Naive thymus-derived CD8-positive, alpha-beta T cell (primary cell): ENCODE results near the gene CDH4. TPM values are rescaled to one million over a fixed set of nuclear protein-coding genes. Genes with fewer than 3 reads are reported as not detected.

ENCODE experiments used
- ATAC-seq, 2 donors: fragments of 150-1000 bp; cut with Tn5 transposase in 1 of 2; sonication (Bioruptor Pico), chemical (Tn5 transposase) in 1 of 2; 1 replicate in 1 of 2; 2 replicates in 1 of 2; pipeline ENCODE4 v1.10.0; 2021; ENCODE audit warnings: mild to moderate bottlenecking in 2 of 2, moderate library complexity in 2 of 2
- POLR2A ChIA-PET: fragments of 350-600 bp; sonication (Branson Sonifier 250); formaldehyde crosslinking; loops from one replicate; lab custom pipeline; 2021; ENCODE audit warnings: antibody characterized with exemption; lab: Charles Lee
- DNase-seq, 10 donors: peaks; one replicate each; pipeline versions ENCODE4 v3.0.0 to v3.0.0-alpha.2; 2020 to 2022
- H3K27ac Mint-ChIP-seq, 10 donors: one replicate each; pipeline ENCODE4 v1.8.0; 2020 to 2022; ENCODE audit warnings: mild to moderate bottlenecking in 10 of 10, mixed read lengths in 10 of 10, moderate library complexity in 4 of 10, inconsistent platforms in 1 of 10
- H3K27me3 Mint-ChIP-seq, 5 donors: one replicate each; pipeline ENCODE4 v1.8.0; 2021 to 2022; ENCODE audit warnings: mixed read lengths in 5 of 5
- H3K36me3 Mint-ChIP-seq, 3 donors: one replicate each; pipeline ENCODE4 v1.8.0; 2020 to 2022; ENCODE audit warnings: mixed read lengths in 3 of 3, mild to moderate bottlenecking in 2 of 3, inconsistent platforms in 1 of 3
- H3K4me1 Mint-ChIP-seq, 4 donors: one replicate each; pipeline ENCODE4 v1.8.0; 2021 to 2022; ENCODE audit warnings: mixed read lengths in 4 of 4
- H3K4me3 Mint-ChIP-seq, 10 donors: one replicate each; pipeline ENCODE4 v1.8.0; 2020 to 2022; ENCODE audit warnings: mild to moderate bottlenecking in 10 of 10, mixed read lengths in 10 of 10, moderate library complexity in 6 of 10, inconsistent platforms in 1 of 10
- H3K9me3 Mint-ChIP-seq, 9 donors: one replicate each; pipeline ENCODE4 v1.8.0; 2020 to 2022; ENCODE audit warnings: mixed read lengths in 9 of 9, mild to moderate bottlenecking in 3 of 9, inconsistent platforms in 1 of 9, moderate library complexity in 1 of 9
- polyA plus RNA-seq, 3 donors: library from polyadenylated mRNA; unstranded; fragments of 300-500 nt; fragmentation: Illumina TruSeq; gene quantifications; one replicate each; pipeline ENCODE4 v1.2.3, GENCODE V29; 2021
- total RNA-seq, 8 experiments: library from RNA in 2 of 8; stranded (reverse) in 2 of 8; gene quantifications; one replicate each; pipeline ENCODE4 v1.2.3 and lab custom pipeline; 2021 to 2026

Gene CDH4
- total and polyA plus RNA-seq, 5 experiments from 2014 or later = 0.07 to 0.44 (median 0.15) TPM; not detected in 1

GRCh38 chr20:61808447-61808846, 556.4 kb downstream of the CDH4 start:
- H3K4me3 Mint-ChIP-seq = no peak overlapping the region
- DNase-seq (no peak), ATAC-seq (no peak)
- H3K27me3 Mint-ChIP-seq = peaks cover 0 to 13% (median 7%) of the 10 kb centered on the region in 5 donors
- H3K36me3 Mint-ChIP-seq = no peaks in the 10 kb centered on the region
- H3K27ac Mint-ChIP-seq = no peak overlapping the region
- POLR2A ChIA-PET = no interaction called here
- no peaks in the 10 kb centered on the region for H3K9me3 Mint-ChIP-seq
- peaks cover 0 to 3% (median under 1%) of the 10 kb centered on the region in 4 donors for H3K4me1 Mint-ChIP-seq

GRCh38 chr20:61809006-61809770, 557.1 kb downstream of the CDH4 start:
- Mint-ChIP-seq H3K9me3 (no peaks in the 10 kb centered on the region), H3K36me3 (no peaks in the 10 kb centered on the region), H3K4me1 (no peaks in the 10 kb centered on the region), H3K27ac (no peak overlapping the region), H3K27me3 (peaks cover 0 to 11% (median 7%) of the 10 kb centered on the region in 5 donors), H3K4me3 (no peak overlapping the region)
- POLR2A ChIA-PET = no interaction called here
- ATAC-seq (no peak), DNase-seq (no peak)

DNA sequence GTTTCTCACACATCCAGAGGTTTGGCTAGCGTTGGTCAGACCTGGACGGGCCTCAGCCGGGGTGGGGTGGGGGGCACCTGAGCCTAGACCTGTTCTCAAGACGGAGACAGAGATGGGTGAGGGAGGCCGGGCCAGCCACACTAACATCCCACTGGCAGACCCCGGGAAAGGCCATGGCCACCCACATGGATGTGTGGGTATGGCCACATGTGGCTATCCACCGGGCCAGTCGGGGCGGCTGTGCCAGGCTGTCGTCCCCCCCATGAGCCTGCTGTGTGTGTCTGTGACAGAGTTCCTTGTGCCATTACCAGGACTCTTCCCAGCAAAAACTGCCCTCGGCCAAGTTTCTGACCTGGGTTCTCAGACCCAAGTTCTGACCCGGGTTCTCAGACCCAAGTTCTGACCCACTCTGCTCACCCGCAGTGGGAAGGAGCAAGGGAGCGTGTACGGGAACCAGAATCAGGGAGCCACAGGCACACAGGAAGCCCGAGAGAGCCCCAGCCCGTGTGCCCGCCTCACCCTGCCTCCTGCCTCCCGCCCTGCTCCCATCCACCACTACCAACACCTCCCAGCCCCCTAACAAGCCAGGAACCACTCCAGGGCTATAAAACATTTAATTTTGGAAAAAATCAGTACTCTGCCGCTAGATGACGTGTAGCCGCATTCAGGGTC, 558.1 kb downstream of the CDH4 start:
- H3K4me3 Mint-ChIP-seq = no peak overlapping the region
- H3K9me3 Mint-ChIP-seq = no peaks in the 10 kb centered on the region
- DNase-seq (no peak), ATAC-seq (no peak)
- peaks cover 0 to under 1% (median 0%) of the 10 kb centered on the region in 5 donors for H3K27me3 Mint-ChIP-seq
- POLR2A ChIA-PET = no interaction called here
- H3K27ac Mint-ChIP-seq = peak overlapping the region in 1 of 10 donors; percentile 6
- H3K4me1 Mint-ChIP-seq = no peaks in the 10 kb centered on the region
- no peaks in the 10 kb centered on the region for H3K36me3 Mint-ChIP-seq

- Mint-ChIP-seq H3K4me3 (no peak overlapping the region), H3K36me3 (no peaks in the 10 kb centered on the region), H3K27ac (peak overlapping the region in 1 of 10 donors; percentile 6), H3K27me3 (no peaks in the 10 kb centered on the region), H3K4me1 (no peaks in the 10 kb centered on the region), H3K9me3 (no peaks in the 10 kb centered on the region)
- DNase-seq (no peak), ATAC-seq (no peak)
- POLR2A ChIA-PET = no interaction called here
Measured at GRCh38 chr20:61810738-61811135, 558.7 kb downstream of the CDH4 start.

DNA sequence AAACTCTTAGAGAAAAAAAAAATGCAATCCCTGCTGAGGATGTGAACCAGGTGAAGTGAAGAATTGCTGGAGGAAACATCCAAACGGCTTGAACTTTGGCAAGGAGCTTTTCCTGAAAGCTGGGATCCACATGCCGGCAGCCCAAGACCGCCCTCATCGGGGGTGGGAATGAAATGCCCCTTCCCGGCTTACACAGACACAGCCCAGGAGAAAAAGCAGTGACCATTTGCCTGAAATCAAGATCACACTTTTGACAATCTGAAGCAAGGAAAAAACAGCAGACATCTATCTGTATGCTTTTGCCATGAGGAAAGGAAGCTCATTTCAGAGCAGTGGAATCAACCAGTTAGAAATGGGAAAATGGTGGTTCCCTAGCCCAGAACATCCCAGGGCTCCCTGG, 559.1 kb downstream of the CDH4 start:
- Mint-ChIP-seq H3K36me3 (no peaks in the 10 kb centered on the region), H3K27me3 (no peaks in the 10 kb centered on the region), H3K4me1 (no peaks in the 10 kb centered on the region), H3K27ac (no peak overlapping the region), H3K9me3 (no peaks in the 10 kb centered on the region), H3K4me3 (no peak overlapping the region)
- POLR2A ChIA-PET = no interaction called here
- ATAC-seq (no peak), DNase-seq (no peak)

DNA sequence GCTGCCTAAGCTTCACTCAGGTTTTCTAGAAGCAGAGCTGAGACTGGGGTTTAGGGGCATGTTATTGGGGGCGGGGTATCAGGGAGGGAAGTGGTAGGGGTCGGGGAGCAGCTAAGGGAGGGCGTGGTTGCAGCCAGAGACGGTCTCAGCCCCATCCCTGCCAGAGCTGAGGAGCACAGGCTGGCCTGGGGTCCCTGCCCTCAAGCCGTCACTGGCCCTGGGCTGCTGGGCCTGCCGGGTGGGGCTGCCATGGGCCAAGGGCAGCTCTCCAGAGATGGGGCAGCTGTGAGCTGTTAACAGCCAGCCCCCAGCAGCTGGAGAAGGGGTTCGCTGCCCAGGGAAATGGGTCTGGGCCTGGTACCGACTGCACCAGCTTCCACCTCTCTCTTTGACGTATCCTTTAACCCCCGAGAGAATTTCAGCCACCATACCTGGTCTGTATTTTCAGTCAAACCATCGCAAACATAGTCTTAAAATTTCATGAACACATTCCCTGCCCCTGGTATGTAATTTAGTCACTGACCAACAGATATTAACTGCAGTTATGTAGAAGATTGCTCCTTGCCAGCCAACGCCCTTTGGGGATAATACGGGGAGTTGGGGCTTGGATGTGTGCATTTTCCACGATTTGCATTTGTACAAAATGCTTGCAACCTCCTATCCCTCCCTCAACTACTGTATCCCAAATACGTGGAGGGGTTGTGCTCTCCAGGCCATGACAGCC, 560.2 kb downstream of the CDH4 start:
- H3K27ac Mint-ChIP-seq = no peak overlapping the region
- DNase-seq = no peak
- H3K4me1 Mint-ChIP-seq = no peaks in the 10 kb centered on the region
- H3K4me3 Mint-ChIP-seq = no peak overlapping the region
- POLR2A ChIA-PET = no interaction called here
- H3K9me3 Mint-ChIP-seq = no peaks in the 10 kb centered on the region
- H3K27me3 Mint-ChIP-seq = no peaks in the 10 kb centered on the region
- H3K36me3 Mint-ChIP-seq = no peaks in the 10 kb centered on the region
- ATAC-seq = no peak

DNA sequence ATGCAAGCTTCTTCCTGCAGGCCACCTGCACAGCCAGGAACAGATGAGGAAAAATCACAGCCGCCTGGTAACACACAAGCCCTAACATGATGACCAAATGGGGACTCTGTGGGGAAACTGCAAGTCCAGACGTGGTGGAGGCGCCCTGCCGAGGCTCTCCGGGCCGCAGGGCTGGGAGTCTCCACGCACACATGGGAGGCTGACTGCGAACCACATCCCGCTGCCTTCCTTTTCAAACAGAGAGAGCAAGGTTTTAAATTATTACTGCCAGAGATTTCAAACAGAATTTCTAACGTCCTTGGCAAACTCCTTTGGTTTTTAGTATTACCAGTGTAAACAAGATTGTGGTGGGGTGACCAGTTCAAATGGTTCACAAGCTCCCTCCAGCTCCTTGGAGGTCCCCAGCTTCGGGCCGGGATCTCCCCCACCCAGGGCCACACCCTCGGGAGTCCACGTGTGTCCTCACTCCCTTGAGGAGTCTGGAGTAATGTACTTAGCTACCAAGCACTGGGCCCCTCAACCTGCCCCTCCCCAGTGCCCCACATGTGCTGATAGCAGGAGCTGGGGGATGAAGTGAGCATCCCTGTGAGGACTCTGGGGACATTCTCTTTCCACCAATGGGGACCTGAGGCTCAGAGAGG, 560.9 kb downstream of the CDH4 start:
- POLR2A ChIA-PET = no interaction called here
- no peaks in the 10 kb centered on the region for H3K27me3 Mint-ChIP-seq
- H3K36me3 Mint-ChIP-seq = no peaks in the 10 kb centered on the region
- no peaks in the 10 kb centered on the region for H3K4me1 Mint-ChIP-seq
- no peak for ATAC-seq
- DNase-seq = no peak
- no peaks in the 10 kb centered on the region for H3K9me3 Mint-ChIP-seq
- no peak overlapping the region for H3K27ac Mint-ChIP-seq
- no peak overlapping the region for H3K4me3 Mint-ChIP-seq

DNA sequence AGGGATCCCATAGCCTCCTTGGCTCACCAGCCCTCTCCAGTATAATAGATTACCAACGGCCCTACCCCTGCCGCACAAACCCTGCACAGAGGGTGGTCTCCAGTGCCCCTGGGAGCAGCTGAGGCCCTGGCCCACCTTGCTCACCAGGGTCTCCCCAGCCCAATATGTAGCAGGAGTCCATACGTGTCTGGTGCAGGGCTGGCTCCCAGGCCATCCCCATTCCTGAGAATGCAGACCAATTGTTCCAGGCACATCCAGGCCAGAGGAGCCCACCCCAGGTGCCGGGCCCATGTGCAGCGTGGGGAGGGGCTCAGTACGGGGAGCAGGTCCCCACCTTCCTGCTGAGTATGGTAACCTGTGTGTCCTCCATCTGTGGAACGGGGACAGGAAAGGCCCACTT, 561.7 kb downstream of the CDH4 start:
- Mint-ChIP-seq H3K27me3 (no peaks in the 10 kb centered on the region), H3K27ac (no peak overlapping the region), H3K4me3 (no peak overlapping the region), H3K36me3 (no peaks in the 10 kb centered on the region), H3K4me1 (no peaks in the 10 kb centered on the region), H3K9me3 (no peaks in the 10 kb centered on the region)
- POLR2A ChIA-PET = no interaction called here
- no peak for ATAC-seq
- no peak for DNase-seq

DNA sequence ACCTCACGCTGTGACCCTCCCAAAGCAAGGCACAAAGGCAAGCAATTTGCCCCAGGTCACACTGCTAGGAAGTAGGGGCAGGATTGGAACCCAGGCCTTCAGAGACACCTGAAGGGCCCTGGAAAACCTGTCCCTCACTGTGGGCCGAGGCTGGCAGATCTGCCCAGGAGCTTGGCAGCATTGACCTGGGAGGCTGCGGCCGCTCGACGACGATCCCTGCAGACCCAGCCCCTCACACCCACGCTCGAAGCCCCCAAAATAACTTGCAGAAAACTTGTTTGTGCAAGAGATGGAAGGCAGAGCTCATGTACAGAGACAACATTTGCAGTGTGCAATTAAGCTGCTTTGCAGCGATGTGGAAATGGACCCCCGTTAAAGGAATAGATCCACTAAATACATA, 562.2 kb downstream of the CDH4 start:
- H3K4me3 Mint-ChIP-seq = no peak overlapping the region
- ATAC-seq (no peak), DNase-seq (no peak)
- POLR2A ChIA-PET = no interaction called here
- no peaks in the 10 kb centered on the region for H3K36me3 Mint-ChIP-seq
- H3K27ac Mint-ChIP-seq = peak overlapping the region in 1 of 10 donors; percentile 0
- H3K4me1 Mint-ChIP-seq = no peaks in the 10 kb centered on the region
- H3K27me3 Mint-ChIP-seq = peaks cover 0 to under 1% (median 0%) of the 10 kb centered on the region in 5 donors
- no peaks in the 10 kb centered on the region for H3K9me3 Mint-ChIP-seq

DNA sequence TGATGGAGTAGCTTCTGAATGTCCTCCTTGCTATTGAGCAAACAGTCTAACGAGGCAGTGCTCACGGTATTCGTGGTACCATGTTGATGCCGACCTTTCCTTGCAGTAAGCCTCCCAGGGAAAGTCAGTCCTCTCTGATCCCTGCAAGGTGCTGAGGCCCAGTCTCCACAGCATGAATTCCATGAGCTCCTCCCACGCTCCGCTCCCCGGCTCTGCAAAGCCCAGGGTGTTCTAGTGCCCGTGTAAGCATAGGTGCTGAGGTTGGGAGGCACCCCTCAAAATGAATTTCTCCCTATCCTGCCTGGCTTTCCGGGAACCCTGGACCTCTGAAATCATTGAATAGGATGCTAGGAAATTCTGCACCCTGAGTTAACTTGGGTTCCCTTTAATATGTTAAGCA, 562.7 kb downstream of the CDH4 start:
- H3K27ac Mint-ChIP-seq = no peak overlapping the region
- H3K4me3 Mint-ChIP-seq = no peak overlapping the region
- peaks cover 0 to 5% (median 0%) of the 10 kb centered on the region in 5 donors for H3K27me3 Mint-ChIP-seq
- POLR2A ChIA-PET = no interaction called here
- H3K36me3 Mint-ChIP-seq = no peaks in the 10 kb centered on the region
- ATAC-seq (no peak), DNase-seq (no peak)
- H3K4me1 Mint-ChIP-seq = no peaks in the 10 kb centered on the region
- no peaks in the 10 kb centered on the region for H3K9me3 Mint-ChIP-seq

DNA sequence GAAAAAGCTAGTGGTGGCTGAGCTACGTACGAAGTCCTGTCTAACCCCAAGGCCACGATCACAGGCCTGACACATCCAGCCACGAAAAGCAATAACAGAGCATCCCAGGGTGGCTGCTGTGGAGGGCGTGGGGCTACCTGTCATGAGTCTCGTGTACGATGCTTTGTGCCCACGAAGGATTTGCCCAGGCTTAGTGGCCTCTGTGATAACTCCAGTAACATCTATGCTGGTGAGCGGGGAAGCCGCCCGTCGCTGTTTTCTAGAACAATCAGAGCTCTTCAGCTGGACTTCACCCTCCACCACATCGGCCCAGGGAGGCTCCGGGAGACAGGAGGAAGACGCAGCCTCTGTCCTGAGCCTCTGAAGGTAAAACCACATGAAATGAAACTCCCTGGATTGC, 563.1 kb downstream of the CDH4 start:
- Mint-ChIP-seq H3K9me3 (no peaks in the 10 kb centered on the region), H3K36me3 (no peaks in the 10 kb centered on the region), H3K4me1 (no peaks in the 10 kb centered on the region), H3K27me3 (peaks cover 0 to 10% (median 0%) of the 10 kb centered on the region in 5 donors), H3K27ac (peak overlapping the region in 1 of 10 donors; percentile 34), H3K4me3 (no peak overlapping the region)
- no peak for ATAC-seq
- no peak for DNase-seq
- POLR2A ChIA-PET = no interaction called here

GRCh38 chr20:61815678-61816077, 563.6 kb downstream of the CDH4 start:
- Mint-ChIP-seq H3K9me3 (no peaks in the 10 kb centered on the region), H3K4me3 (no peak overlapping the region), H3K4me1 (no peaks in the 10 kb centered on the region)

More at GRCh38 chr20:61815678-61816077, 563.6 kb downstream of the CDH4 start:
- POLR2A ChIA-PET = no interaction called here
- Mint-ChIP-seq H3K27me3 (peaks cover 0 to 15% (median 0%) of the 10 kb centered on the region in 5 donors), H3K27ac (no peak overlapping the region), H3K36me3 (no peaks in the 10 kb centered on the region)
- ATAC-seq (no peak), DNase-seq (no peak)
